Skeletal muscle satellite cell (primary cell): ENCODE data around the gene HYOU1.
"Not testable (repeated sequence)": the region's sequence is repeated elsewhere in the genome, so short reads cannot be mapped to it uniquely, and the experiment has no call there.

ENCODE experiments used
- H3K27me3 ChIP-seq: 2 replicates; pipeline ENCODE4 v1.7.0; 2013; ENCODE audit warnings: low read length; ENCODE audit not compliant: control insufficient read depth, insufficient read depth
- H3K36me3 ChIP-seq: 2 replicates; pipeline ENCODE4 v1.7.0; 2013; ENCODE audit warnings: mild to moderate bottlenecking, control low read depth, low read length; ENCODE audit not compliant: insufficient read depth
- H3K4me1 ChIP-seq: 2 replicates; pipeline ENCODE4 v1.7.0; 2013; ENCODE audit warnings: low read length; ENCODE audit not compliant: control insufficient read depth, insufficient read depth
- H3K4me2 ChIP-seq: 2 replicates; pipeline ENCODE4 v1.7.0; 2013; ENCODE audit warnings: mild to moderate bottlenecking, low read length
- H3K4me3 ChIP-seq: 2 replicates; pipeline ENCODE4 v1.7.0; 2013; ENCODE audit warnings: low read length
- H3K9ac ChIP-seq: 2 replicates; pipeline ENCODE4 v1.7.0; 2013; ENCODE audit warnings: mild to moderate bottlenecking, low read depth, low read length, moderate library complexity
- H3K9me3 ChIP-seq: replicated peaks from 2 replicates; pipeline ENCODE4 v1.7.0; 2013; ENCODE audit warnings: mild to moderate bottlenecking, control low read depth, low read length

Gene HYOU1

DNA sequence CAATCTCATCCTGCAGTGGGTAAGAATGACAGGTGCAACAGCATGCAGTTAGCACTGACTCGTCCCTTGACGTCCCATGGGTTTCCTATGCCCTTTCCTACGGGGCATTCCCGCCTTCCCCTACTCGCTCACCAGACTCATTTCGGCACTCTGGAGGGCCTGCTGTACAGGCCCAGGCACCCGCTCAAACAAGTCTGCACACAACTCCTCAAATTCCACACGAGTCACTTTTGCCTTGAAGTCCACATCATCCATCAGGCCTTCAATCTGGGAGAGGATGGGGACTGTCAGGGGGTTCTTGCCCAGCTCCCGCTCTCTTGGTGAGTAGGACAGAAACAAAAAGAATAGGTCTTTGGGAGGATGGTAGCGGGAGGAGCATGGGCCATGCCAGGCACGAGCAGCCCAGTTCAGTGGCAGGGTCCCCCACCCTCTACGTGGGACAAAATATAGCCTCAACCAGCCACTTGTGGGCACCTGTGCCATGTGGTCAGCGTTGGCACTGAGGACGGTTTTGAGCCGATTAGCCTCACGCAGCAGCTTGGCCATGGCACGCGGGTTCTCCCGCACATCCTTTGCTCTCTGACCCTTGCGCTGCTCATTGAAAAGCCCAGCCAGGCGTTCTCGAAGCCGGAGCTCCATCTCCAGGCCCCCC lies 4.7 kb downstream of the HYOU1 start:
- Histone ChIP-seq H3K4me3 (no peak overlapping the region), H3K9ac (no peak overlapping the region), H3K36me3 (peaks cover 79% of the 10 kb centered on the region), H3K9me3 (no peaks in the 10 kb centered on the region), H3K27me3 (no peaks in the 10 kb centered on the region), H3K4me2 (no peak overlapping the region), H3K4me1 (peaks cover 12% of the 10 kb centered on the region)

- Histone ChIP-seq H3K4me2 (no peak overlapping the region), H3K4me3 (no peak overlapping the region), H3K9ac (no peak overlapping the region), H3K4me1 (peaks cover 12% of the 10 kb centered on the region), H3K36me3 (peaks cover 86% of the 10 kb centered on the region), H3K27me3 (no peaks in the 10 kb centered on the region), H3K9me3 (no peaks in the 10 kb centered on the region)
Observed at GRCh38 chr11:119051440-119052162, 5.4 kb downstream of the HYOU1 start.

- H3K9me3 ChIP-seq: no peaks in the 10 kb centered on the region
- H3K27me3 ChIP-seq: no peaks in the 10 kb centered on the region
- H3K4me2 ChIP-seq: no peak overlapping the region
- no peak overlapping the region for H3K4me3 ChIP-seq
- no peak overlapping the region for H3K9ac ChIP-seq
- H3K4me1 ChIP-seq: no peaks in the 10 kb centered on the region
- H3K36me3 ChIP-seq: peaks cover 93% of the 10 kb centered on the region
Observed at GRCh38 chr11:119049081-119049480, 7.9 kb downstream of the HYOU1 start.

DNA sequence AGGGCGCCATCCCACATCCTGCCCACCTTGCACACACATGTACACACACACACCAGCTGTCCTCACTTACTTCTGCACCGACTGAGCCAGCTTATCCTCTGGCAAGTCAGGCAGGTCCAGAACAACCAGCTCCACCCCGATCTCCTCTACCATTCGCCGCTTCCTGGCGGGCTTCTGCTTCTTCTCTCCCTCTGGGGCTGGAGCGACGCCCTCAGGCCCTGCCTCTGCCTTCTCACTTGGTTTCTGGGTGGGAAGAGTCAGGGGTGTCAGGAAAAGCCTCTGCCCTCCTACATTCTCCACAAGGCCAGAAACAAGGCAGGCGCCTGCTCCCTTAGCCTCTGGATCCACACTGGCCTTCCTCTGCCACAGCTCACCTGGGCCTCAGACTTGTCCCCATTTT lies 8.4 kb downstream of the HYOU1 start:
- H3K36me3 ChIP-seq: peaks cover 89% of the 10 kb centered on the region
- H3K27me3 ChIP-seq: no peaks in the 10 kb centered on the region
- no peak overlapping the region for H3K4me2 ChIP-seq
- H3K9me3 ChIP-seq: no peaks in the 10 kb centered on the region
- no peak overlapping the region for H3K9ac ChIP-seq
- H3K4me1 ChIP-seq: no peaks in the 10 kb centered on the region
- H3K4me3 ChIP-seq: no peak overlapping the region

DNA sequence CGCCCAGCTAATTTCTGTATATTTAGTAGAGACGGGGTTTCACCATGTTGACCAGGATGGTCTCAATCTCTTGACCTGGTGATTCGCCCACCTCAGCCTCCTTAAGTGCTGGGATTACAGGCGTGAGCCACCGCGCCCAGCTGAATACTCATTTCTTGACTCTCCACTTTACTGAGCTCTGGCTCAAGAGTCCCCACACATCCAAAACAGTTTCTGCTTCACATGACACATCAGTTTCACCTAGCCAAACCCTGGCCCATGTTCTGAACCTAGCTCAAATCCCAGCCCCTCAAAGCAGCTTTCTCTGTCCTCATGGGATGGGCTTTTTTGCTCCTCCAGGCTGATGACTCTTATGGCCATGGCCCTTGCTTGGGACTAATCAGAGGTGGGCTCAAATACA lies 9.8 kb downstream of the HYOU1 start:
- Histone ChIP-seq H3K4me3 (no peak overlapping the region), H3K4me1 (no peaks in the 10 kb centered on the region), H3K9ac (no peak overlapping the region), H3K27me3 (no peaks in the 10 kb centered on the region), H3K4me2 (no peak overlapping the region), H3K36me3 (peaks cover 75% of the 10 kb centered on the region), H3K9me3 (no peaks in the 10 kb centered on the region)

GRCh38 chr11:119046489-119046888 lies 10.5 kb downstream of the HYOU1 start:
- Histone ChIP-seq H3K4me3 (no peak overlapping the region), H3K9me3 (no peaks in the 10 kb centered on the region), H3K4me2 (no peak overlapping the region), H3K27me3 (no peaks in the 10 kb centered on the region), H3K9ac (no peak overlapping the region), H3K36me3 (peaks cover 67% of the 10 kb centered on the region), H3K4me1 (no peaks in the 10 kb centered on the region)

DNA sequence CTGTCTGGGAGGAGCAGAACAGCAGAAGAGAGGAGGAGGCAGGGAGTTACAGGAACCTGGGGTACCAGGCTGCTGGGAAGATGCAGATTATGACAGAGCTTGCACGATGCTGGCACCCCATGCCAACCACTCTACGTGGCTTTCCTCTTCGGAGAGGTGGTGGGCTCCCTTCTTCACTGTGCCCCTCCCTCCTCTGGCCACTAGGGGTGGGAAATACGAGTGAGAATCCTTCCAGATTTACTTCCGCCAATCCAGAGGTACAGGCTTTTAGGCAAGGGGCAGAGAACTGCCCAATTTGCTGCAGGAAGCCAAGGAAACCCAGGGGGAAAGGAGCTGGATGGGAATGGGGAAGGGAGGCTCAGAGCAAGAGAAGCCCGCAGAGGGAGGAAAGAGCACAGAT lies 12.3 kb downstream of the HYOU1 start:
- no peaks in the 10 kb centered on the region for H3K27me3 ChIP-seq
- H3K36me3 ChIP-seq: peaks cover 53% of the 10 kb centered on the region
- no peaks in the 10 kb centered on the region for H3K9me3 ChIP-seq
- no peaks in the 10 kb centered on the region for H3K4me1 ChIP-seq
- H3K4me2 ChIP-seq: no peak overlapping the region
- no peak overlapping the region for H3K9ac ChIP-seq
- H3K4me3 ChIP-seq: no peak overlapping the region

DNA sequence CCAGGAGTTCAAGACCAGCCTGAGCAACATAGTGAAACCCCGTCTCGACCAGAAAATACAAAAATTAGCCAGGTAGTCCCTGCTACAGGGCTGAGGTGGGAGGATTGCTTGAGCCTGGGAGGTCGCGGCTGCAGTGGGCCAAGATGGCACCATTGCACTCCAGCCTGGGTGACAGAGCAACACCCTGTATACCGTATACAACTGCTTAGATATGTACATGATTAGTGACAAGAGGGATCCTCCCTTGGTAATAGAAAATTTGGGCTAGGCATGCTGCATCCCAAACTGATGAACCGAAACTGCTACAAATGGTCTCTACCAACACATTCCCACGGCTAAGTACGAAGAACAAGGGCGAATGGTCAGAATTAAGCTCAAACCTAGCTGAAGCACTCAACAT lies 14.1 kb downstream of the HYOU1 start:
- H3K36me3 ChIP-seq: peaks cover 35% of the 10 kb centered on the region

GRCh38 chr11:119041821-119042514 lies 15.0 kb downstream of the HYOU1 start:
- Histone ChIP-seq H3K4me1 (no peaks in the 10 kb centered on the region), H3K9ac (no peak overlapping the region), H3K27me3 (no peaks in the 10 kb centered on the region), H3K36me3 (peaks cover 25% of the 10 kb centered on the region), H3K4me2 (no peak overlapping the region), H3K9me3 (no peaks in the 10 kb centered on the region), H3K4me3 (no peak overlapping the region)

More for the DNA sequence above, 14.1 kb downstream of the HYOU1 start:
- Histone ChIP-seq H3K4me2 (no peak overlapping the region), H3K4me1 (no peaks in the 10 kb centered on the region), H3K9me3 (no peaks in the 10 kb centered on the region), H3K27me3 (no peaks in the 10 kb centered on the region), H3K4me3 (no peak overlapping the region), H3K9ac (no peak overlapping the region)

DNA sequence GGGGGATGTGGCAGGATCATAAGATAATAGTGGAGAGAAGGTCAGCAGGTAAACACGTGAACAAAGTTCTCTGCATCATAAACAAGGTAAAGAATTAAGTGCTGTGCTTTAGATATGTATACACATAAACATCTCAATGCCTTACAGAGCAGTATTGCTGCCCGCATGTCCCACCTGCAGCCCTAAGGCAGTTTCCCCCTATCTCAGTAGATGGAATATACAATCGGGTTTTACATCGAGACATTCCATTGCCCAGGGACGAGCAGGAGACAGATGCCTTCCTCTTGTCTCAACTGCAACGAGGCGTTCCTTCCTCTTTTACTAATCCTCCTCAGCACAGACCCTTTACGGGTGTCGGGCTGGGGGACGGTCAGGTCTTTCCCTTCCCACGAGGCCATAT lies 17.5 kb downstream of the HYOU1 start:
- not testable (repeated sequence) for H3K36me3 ChIP-seq

DNA sequence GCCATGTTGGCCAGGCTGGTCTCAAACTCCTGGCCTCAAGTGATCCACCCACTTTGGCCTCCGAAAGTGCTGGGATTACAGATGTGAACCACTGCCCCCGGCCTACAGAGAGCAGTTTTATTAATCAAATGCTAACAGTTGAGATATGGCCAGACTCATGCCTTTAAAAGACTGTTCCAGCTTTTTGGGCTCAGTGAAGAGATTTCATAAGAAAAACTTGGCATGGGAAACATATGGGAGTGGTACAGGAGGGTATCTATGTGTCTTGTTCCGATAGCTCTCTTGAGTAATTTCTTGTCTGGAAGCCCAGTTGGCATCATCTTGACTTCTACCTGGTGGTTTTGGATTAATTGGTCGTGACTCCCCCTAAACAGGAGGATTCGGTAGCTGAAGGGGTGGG lies 18.1 kb downstream of the HYOU1 start:
- no peak overlapping the region for H3K9ac ChIP-seq
- H3K27me3 ChIP-seq: no peaks in the 10 kb centered on the region
- H3K4me3 ChIP-seq: no peak overlapping the region
- no peaks in the 10 kb centered on the region for H3K36me3 ChIP-seq
- no peak overlapping the region for H3K4me2 ChIP-seq
- H3K9me3 ChIP-seq: no peaks in the 10 kb centered on the region
- H3K4me1 ChIP-seq: no peaks in the 10 kb centered on the region

More for the DNA sequence above, 17.5 kb downstream of the HYOU1 start:
- not testable (repeated sequence) for H3K27me3 ChIP-seq, H3K4me2 ChIP-seq, H3K9me3 ChIP-seq, H3K4me1 ChIP-seq, H3K9ac ChIP-seq, H3K4me3 ChIP-seq
